ENCODE results near the gene IL12RB1. TPM values are rescaled to one million over a fixed set of nuclear protein-coding genes. Genes with fewer than 3 reads are reported as not detected.
"Not testable (repeated sequence)": the region's sequence is repeated elsewhere in the genome, so short reads cannot be mapped to it uniquely, and the experiment has no call there.

IL12RB1 gene
- total RNA-seq, 1 donor from 2014 or later, result 2.3 TPM

- no peak for DNase-seq (ENCODE audit: low spot score)
Observed at GRCh38 chr19:18089726-18090125, 3.0 kb upstream of the IL12RB1 start.

GRCh38 chr19:18089096-18089541, 2.4 kb upstream of the IL12RB1 start:
- DNase-seq (ENCODE audit: low spot score), result not testable (repeated sequence)

GRCh38 chr19:18085702-18086457, 854 bp downstream of the IL12RB1 start:
- no peak for DNase-seq (ENCODE audit: low spot score)

GRCh38 chr19:18083929-18084684, 2.6 kb downstream of the IL12RB1 start:
- no peak for DNase-seq (ENCODE audit: low spot score)

- DNase-seq (ENCODE audit: low spot score), result no peak
Observed at GRCh38 chr19:18074192-18074591, 12.5 kb downstream of the IL12RB1 start.

GRCh38 chr19:18073197-18073596, 13.5 kb downstream of the IL12RB1 start:
- no peak for DNase-seq (ENCODE audit: low spot score)

GRCh38 chr19:18072335-18072734, 14.4 kb downstream of the IL12RB1 start:
- DNase-seq (ENCODE audit: low spot score), result no peak

GRCh38 chr19:18070181-18070580, 16.6 kb downstream of the IL12RB1 start:
- no peak for DNase-seq (ENCODE audit: low spot score)

- no peak for DNase-seq (ENCODE audit: low spot score)
Observed at GRCh38 chr19:18069383-18069782, 17.4 kb downstream of the IL12RB1 start.

- no peak for DNase-seq (ENCODE audit: low spot score)
Observed at GRCh38 chr19:18068395-18068794, 18.3 kb downstream of the IL12RB1 start.

- DNase-seq (ENCODE audit: low spot score), result no peak
Observed at GRCh38 chr19:18065173-18065495, 21.6 kb downstream of the IL12RB1 start.

- DNase-seq (ENCODE audit: low spot score), result no peak
Observed at GRCh38 chr19:18063463-18063862, 23.3 kb downstream of the IL12RB1 start.

- DNase-seq (ENCODE audit: low spot score), result no peak
Observed at GRCh38 chr19:18062028-18062427, 24.7 kb downstream of the IL12RB1 start.

GRCh38 chr19:18060472-18060871, 26.3 kb downstream of the IL12RB1 start:
- no peak for DNase-seq (ENCODE audit: low spot score)

- DNase-seq (ENCODE audit: low spot score), result no peak
Observed at GRCh38 chr19:18059902-18060301, 26.8 kb downstream of the IL12RB1 start.

GRCh38 chr19:18059297-18059696, 27.4 kb downstream of the IL12RB1 start:
- no peak for DNase-seq (ENCODE audit: low spot score)

- DNase-seq (ENCODE audit: low spot score), result peak; percentile 95
Observed at GRCh38 chr19:18058208-18059009, 28.3 kb downstream of the IL12RB1 start.

GRCh38 chr19:18057557-18057956, 29.2 kb downstream of the IL12RB1 start:
- DNase-seq (ENCODE audit: low spot score), result no peak

GRCh38 chr19:18055967-18056366, 30.8 kb downstream of the IL12RB1 start:
- no peak for DNase-seq (ENCODE audit: low spot score)

GRCh38 chr19:18053576-18054219, 33.0 kb downstream of the IL12RB1 start:
- no peak for DNase-seq (ENCODE audit: low spot score)

- no peak for DNase-seq (ENCODE audit: low spot score)
Observed at GRCh38 chr19:18051887-18052286, 34.8 kb downstream of the IL12RB1 start.

Data from mesenteric fat pad (tissue), 1 donor.